Lung (tissue), 12 donors: ENCODE data around the gene RNF220. TPM values are rescaled to one million over a fixed set of nuclear protein-coding genes. Genes with fewer than 3 reads are reported as not detected.

Source experiments
- ATAC-seq: fragments of 200-7000 bp; cut with Tn5 transposase; one replicate; pipeline ENCODE4 v1.9.1; 2020; ENCODE audit warnings: moderate number of reproducible peaks; ENCODE audit not compliant: insufficient read depth, low FRiP score
- DNase-seq, 3 donors: peaks; one replicate each; pipeline ENCODE4 v3.0.0-alpha.2; 2013 to 2017
- H3K27ac ChIP-seq, 2 donors: one replicate each; pipeline ENCODE4 v1.5.1; 2013; ENCODE audit warnings: mild to moderate bottlenecking in 2 of 2, moderate library complexity in 2 of 2, control low read depth in 1 of 2, inconsistent platforms in 1 of 2, low read depth in 1 of 2, low read length in 1 of 2
- H3K27me3 ChIP-seq, 3 donors: one replicate each; pipeline ENCODE4 v1.5.1; 2013; ENCODE audit warnings: low read length in 2 of 3; ENCODE audit not compliant: control insufficient read depth in 3 of 3, insufficient read depth in 3 of 3
- H3K36me3 ChIP-seq, 4 donors: one replicate each; pipeline ENCODE4 v1.5.1; 2013; ENCODE audit warnings: low read length in 4 of 4, mild to moderate bottlenecking in 1 of 4, moderate library complexity in 1 of 4; ENCODE audit not compliant: control insufficient read depth in 4 of 4, insufficient read depth in 4 of 4
- H3K4me1 ChIP-seq, 5 donors: one replicate each; pipeline ENCODE4 v1.5.1; 2013; ENCODE audit warnings: low read length in 5 of 5, mild to moderate bottlenecking in 2 of 5, moderate library complexity in 1 of 5; ENCODE audit not compliant: control insufficient read depth in 5 of 5, insufficient read depth in 5 of 5
- H3K4me3 ChIP-seq: one replicate; pipeline ENCODE4 v1.5.1; 2013; ENCODE audit warnings: mild to moderate bottlenecking, control low read depth, moderate library complexity
- H3K9ac ChIP-seq, 2 donors: one replicate each; pipeline ENCODE4 v1.5.1; 2013; ENCODE audit warnings: low read length in 2 of 2, control low read depth in 1 of 2; ENCODE audit not compliant: insufficient read depth in 1 of 2
- H3K9me3 ChIP-seq, 4 donors: one replicate each; pipeline ENCODE4 v1.5.1; 2013; ENCODE audit warnings: low read length in 3 of 4, mild to moderate bottlenecking in 1 of 4, moderate library complexity in 1 of 4; ENCODE audit not compliant: control insufficient read depth in 4 of 4, insufficient read depth in 3 of 4
- WGBS, 2 donors: extraction: QIAGEN DNeasy Blood & Tissue Kit; methylation state at CpG; one replicate each; pipeline ENCODE4 v1.1.7; 2013; 5-methylcytosine and 5-hydroxymethylcytosine counted together
- polyA plus RNA-seq, 2 donors: library from polyadenylated mRNA; stranded (reverse); fragments of 200-250 nt; gene quantifications; one replicate each; pipeline ENCODE4 v1.2.1, GENCODE V29; 2013
- total RNA-seq, 2 donors: library from RNA; depleted of rRNA in 1 of 2; stranded (reverse); fragments of >200 nt in 1 of 2; gene quantifications; one replicate each; pipeline ENCODE4 v1.2.1, GENCODE V29; 2014 to 2021
- TF ChIP-seq, protein P1 (sequence below): IDR thresholded peaks from 2 replicates; pipeline ENCODE4 v1.5.1; 2012; ENCODE audit warnings: mild to moderate bottlenecking; ENCODE audit errors: control extremely low read depth, extremely low read depth
- donor health status: control.
- donor health status: control.
- donor health status: Bipolar disorder and iron deficiency.
- donor health status: healthy.
- donor health status: DM: yes; HTN: yes; CAD: no.

Gene RNF220
- total and polyA plus RNA-seq, 4 donors: 44.9 to 75.8 (median 69.5) TPM

DNA sequence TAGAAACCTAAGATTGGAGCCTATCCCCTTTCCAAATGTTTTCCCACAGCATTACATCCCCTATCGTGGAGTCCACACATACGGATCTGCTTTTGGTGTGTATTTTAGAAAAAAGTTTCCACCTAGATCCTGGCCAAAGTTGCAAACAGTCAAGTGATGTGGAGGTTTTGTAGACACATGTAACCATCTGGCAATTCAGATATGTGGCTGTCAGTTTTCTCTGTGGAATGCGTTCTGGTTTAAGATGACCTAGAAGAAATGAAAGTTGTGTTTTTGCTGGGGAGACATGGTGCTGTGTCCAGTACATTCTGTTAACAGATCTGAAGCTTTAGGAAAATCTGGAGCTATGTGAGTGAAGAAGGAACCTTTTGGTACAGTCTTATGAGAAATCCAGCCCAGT, 14.8 kb downstream of the RNF220 start:
- WGBS, 2 donors: 61 to 71% methylated on average over 3 of the region's 3 CpGs
- Histone ChIP-seq H3K4me3 (no peak overlapping the region), H3K27me3 (peaks cover 4 to 64% (median 59%) of the 10 kb centered on the region in 3 donors), H3K4me1 (peaks cover 3 to 26% (median 10%) of the 10 kb centered on the region in 5 donors), H3K9me3 (no peaks in the 10 kb centered on the region), H3K36me3 (no peaks in the 10 kb centered on the region), H3K27ac (no peak overlapping the region), H3K9ac (no peak overlapping the region)
- no peak for DNase-seq
- TF ChIP-seq, protein P1, sequence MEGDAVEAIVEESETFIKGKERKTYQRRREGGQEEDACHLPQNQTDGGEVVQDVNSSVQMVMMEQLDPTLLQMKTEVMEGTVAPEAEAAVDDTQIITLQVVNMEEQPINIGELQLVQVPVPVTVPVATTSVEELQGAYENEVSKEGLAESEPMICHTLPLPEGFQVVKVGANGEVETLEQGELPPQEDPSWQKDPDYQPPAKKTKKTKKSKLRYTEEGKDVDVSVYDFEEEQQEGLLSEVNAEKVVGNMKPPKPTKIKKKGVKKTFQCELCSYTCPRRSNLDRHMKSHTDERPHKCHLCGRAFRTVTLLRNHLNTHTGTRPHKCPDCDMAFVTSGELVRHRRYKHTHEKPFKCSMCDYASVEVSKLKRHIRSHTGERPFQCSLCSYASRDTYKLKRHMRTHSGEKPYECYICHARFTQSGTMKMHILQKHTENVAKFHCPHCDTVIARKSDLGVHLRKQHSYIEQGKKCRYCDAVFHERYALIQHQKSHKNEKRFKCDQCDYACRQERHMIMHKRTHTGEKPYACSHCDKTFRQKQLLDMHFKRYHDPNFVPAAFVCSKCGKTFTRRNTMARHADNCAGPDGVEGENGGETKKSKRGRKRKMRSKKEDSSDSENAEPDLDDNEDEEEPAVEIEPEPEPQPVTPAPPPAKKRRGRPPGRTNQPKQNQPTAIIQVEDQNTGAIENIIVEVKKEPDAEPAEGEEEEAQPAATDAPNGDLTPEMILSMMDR: no peak
- no peak for ATAC-seq

DNA sequence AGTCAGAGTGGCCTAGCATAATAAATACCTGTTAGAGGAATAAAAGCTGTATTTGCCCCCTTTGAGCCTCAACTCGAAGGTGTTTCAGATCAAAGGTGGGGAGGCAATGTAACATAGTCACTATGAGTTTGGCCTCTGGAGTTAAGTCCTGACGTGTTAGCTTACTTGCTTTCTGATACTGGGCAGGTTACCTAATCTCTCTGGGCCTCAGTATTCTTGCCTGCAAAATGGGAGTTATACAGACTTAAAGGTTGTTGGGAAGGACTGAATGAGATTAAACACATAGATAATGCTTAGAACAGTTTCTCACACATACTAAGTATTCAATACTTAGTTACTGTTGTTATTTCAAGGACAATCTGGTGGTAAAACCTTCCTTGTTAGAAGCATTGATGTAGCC, 15.5 kb downstream of the RNF220 start:
- Histone ChIP-seq H3K27ac (no peak overlapping the region), H3K4me1 (peaks cover 3 to 23% (median 10%) of the 10 kb centered on the region in 5 donors), H3K4me3 (no peak overlapping the region), H3K9ac (no peak overlapping the region), H3K36me3 (no peaks in the 10 kb centered on the region), H3K9me3 (no peaks in the 10 kb centered on the region), H3K27me3 (peaks cover 4 to 62% (median 55%) of the 10 kb centered on the region in 3 donors)
- WGBS, 2 donors: 67 to 82% methylated on average over 2 of the region's 2 CpGs
- TF ChIP-seq, protein P1: no peak
- no peak for ATAC-seq
- no peak for DNase-seq

DNA sequence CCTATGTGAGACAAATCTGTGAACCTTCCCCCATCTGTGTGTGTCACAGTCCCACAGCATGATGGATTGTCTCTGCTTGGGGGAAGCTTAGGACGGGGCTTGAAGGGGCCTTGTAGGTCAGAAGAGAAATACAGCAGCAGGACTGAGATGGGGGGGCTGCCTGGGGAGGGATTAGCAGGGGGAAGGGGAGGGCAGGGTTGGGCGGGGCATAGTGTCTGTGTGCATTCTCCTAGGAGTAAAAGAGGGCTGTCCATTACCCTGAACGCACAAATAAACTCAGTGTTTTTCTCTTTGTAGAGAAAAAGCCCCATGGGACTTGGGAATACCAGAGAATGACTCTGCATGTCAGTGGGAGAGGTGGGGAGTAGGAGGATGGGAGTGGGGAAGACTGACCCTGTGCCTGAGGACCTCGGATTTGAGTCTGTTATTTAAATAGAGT, 16.4 kb downstream of the RNF220 start:
- WGBS, 2 donors: 28 to 54% methylated on average over 4 of the region's 4 CpGs
- Histone ChIP-seq H3K27ac (no peak overlapping the region), H3K9me3 (no peaks in the 10 kb centered on the region), H3K36me3 (no peaks in the 10 kb centered on the region), H3K9ac (no peak overlapping the region), H3K4me3 (no peak overlapping the region), H3K4me1 (peaks cover 3 to 23% (median 10%) of the 10 kb centered on the region in 5 donors), H3K27me3 (peaks cover 4 to 60% (median 48%) of the 10 kb centered on the region in 3 donors)
- DNase-seq (no peak), ATAC-seq (no peak)
- TF ChIP-seq, protein P1: no peak

DNA sequence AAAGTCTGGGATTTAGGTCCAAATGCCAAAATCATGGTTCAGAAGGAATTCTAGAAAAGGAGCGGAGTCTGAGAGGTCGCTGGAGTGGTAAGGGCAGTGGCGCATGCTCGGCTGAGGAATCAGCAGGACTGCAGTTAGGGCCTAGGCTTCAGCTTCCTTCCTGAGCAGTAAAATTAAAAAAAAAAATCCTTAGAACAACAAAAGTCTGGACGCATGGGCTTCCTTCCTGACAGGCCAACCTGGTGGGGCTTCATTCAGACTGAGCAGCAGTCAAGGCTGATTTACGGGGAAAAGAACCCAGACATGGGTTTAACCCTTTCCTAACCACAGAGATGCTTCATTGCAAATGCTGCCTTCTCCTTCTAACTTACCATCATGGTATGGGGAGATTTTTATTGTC, 17.1 kb downstream of the RNF220 start:
- no peaks in the 10 kb centered on the region for H3K9me3 ChIP-seq
- ATAC-seq (no peak), DNase-seq (peak in 1 of 3 donors; percentile 17)
- peaks cover 4 to 60% (median 44%) of the 10 kb centered on the region in 3 donors for H3K27me3 ChIP-seq
- H3K36me3 ChIP-seq: no peaks in the 10 kb centered on the region
- TF ChIP-seq, protein P1: no peak
- WGBS, 2 donors: 26 to 45% methylated on average over 6 of the region's 6 CpGs
- H3K4me1 ChIP-seq: peaks cover 3 to 23% (median 10%) of the 10 kb centered on the region in 5 donors
- H3K27ac ChIP-seq: no peak overlapping the region
- no peak overlapping the region for H3K4me3 ChIP-seq
- H3K9ac ChIP-seq: no peak overlapping the region
